HK-2 (cell line): Measurements from ENCODE around the gene EOLA2.
"Not testable (repeated sequence)": the region's sequence is repeated elsewhere in the genome, so short reads cannot be mapped to it uniquely, and the experiment has no call there.

Experiments
- DNase-seq: peaks from one replicate; pipeline ENCODE4 v3.0.0-alpha.2; 2018; ENCODE audit not compliant: unreplicated experiment

EOLA2 gene

DNA sequence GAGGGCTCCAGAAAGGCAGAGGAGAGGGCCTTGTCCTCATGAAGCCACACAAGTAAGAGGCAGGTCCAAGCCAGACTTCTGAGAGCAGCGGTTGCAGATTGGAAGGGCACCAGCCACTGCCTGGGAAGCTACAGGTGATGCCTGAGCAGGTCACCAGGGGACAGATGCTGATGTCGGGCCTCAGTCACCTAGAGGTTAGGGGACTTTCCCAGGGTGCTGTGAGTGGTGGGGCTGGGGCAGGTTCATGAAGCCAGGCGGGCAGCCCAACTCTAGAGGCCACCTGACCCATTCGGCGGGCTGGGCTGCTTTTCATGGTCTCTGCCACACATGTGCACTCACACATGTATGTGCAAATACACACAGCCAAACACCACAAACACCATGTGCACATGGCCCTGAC is 5.3 kb downstream of the EOLA2 start:
- DNase-seq, result not testable (repeated sequence)

DNA sequence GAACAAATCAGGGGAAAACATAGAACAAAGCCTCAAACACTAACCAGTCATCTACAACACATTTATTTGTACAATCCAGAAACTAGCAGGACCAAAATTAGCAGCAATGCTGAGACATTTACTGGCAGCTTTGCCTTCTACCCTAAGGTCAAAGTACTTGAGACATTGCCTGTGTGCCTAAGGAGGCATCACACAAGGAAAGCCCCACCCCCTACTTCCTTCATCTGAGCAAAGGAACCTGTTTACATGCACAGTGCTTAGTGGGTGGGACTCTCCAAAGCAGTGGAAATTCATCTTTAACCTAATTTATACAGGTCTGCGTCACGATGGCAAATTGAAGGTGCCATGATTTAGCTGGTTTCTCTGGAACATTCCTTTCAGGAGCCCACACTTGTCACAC is 6.1 kb downstream of the EOLA2 start:
- DNase-seq, result not testable (repeated sequence)

DNA sequence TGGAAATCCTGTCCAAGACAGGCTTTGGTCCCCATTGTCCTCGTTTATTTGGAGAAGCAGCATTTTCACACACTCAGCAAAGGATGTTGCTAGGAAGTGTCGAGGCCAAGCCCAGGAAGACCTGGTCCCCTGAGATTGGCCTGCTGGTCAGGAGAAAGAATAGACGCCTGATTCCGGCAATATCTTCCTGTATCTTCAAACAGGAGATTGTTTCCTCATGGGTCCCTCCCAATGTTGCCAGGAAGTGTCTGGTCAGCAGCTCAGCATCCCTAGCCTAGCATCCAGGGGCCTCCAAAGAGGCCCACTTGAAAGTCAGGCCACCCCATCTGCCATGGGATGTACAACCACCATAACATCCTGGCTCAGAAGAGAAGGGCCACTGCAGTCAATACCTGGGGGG is 6.9 kb downstream of the EOLA2 start:
- not testable (repeated sequence) for DNase-seq

DNA sequence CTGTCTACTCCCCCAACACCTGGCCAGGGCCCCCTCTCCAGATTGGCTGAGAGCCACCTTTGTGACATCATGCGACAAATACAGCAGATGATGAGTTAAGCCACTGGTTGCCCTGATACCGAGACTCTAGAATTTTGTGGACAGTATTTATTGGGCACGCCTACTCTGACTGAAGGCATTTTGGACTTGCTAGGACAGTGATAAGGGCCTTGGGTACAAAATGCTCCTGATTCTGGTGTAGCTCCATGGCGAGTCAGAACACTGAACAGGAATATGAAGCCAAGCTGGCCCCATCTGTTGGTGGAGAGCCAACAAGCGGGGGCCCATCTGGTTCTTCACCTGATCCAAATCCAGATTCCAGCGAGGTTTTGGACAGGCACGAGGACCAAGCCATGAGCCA is 8.9 kb downstream of the EOLA2 start, which contains the start of gene HSFX4:
Gene HSFX4, plus strand, starts transcription at position 174 of the 400 bp plus-strand sequence. Its CDS starts 72 bp downstream, at position 246.
- DNase-seq, result not testable (repeated sequence)

DNA sequence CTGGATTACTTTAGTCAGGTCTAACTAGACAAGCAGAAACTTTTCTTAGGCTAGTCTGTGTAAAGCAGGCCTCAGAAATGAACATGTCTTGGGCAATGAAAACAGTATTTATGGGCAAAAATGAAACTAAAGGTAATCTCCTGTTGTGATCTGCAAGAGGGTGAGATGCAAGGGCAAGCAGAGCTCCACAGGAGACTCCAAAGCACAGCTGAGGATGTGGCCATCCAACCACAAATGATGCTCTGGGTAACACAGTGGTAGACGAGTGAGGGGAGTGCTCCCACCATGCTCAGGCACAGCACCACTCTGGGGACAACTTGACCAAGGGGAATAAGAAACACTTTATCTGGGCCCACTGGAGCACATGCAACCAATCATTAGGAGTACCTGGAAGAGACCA is 9.7 kb downstream of the EOLA2 start:
- DNase-seq, result not testable (repeated sequence)

DNA sequence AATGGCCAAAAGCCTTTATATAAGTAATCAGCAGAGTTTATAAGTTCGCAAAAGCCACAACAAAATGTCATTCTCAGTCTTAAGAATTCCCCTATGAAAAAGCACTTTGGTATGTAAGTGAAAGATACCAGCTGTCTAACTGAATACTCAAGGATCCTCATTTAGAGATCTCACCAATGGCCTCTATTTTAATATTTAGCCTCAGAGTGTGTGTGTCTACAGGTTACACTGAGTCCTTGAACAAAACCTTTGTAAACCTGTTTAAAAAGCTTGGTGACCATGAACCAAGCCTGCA is 10.4 kb downstream of the EOLA2 start:
- DNase-seq, result not testable (repeated sequence)

DNA sequence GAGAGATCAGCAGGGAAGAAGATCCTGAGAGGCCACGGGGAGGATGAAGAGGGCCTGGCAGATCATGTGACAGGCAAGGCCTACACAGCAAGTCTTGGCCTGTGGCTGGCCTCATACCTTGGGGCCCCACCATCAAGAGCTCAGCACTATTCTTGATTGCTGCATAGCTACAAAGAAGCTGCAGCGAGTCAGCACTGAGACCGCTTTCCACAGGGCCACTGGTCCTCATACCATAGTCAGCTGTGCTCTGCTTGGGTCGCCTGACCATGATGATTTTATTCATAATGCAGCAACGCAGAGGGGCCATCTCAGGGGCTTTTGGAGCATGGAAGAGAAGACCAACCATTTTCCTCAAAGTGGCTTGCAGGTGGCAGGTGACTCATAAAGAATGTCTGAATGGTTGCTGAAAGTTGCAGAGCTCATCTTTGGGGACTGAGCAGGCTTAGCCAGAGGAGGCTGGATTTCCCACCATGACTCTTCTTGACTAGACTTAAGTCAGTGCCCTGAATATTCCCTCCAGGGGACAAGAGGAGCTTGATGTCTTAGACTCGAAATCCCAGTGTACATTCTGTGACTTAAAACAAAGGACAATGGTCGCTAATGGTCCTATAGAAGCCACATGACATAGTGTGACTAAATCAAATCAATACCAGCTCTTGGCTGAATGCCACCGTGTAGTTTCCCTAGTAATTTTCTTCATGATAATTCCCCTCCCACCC is 10.9 kb downstream of the EOLA2 start:
- not testable (repeated sequence) for DNase-seq

DNA sequence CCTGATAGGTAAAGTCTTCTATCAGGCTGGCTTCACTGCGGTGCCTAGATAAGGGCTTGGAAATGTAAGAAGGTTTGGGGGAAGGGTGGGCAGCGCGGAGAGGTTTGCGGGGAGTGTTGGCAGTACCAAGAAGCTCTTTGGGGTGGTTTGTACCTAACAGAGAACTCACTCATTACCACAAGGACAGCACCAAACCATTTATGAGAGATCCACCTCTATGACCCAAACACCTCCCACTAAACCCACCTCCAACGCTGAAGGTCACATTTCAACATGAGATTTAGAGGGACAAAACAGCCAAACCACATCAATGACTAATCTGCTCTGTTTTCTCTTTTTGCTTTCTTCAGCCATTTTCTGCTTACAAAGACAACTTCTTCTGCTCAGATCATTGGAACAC is 13.9 kb downstream of the EOLA2 start:
- not testable (repeated sequence) for DNase-seq

DNA sequence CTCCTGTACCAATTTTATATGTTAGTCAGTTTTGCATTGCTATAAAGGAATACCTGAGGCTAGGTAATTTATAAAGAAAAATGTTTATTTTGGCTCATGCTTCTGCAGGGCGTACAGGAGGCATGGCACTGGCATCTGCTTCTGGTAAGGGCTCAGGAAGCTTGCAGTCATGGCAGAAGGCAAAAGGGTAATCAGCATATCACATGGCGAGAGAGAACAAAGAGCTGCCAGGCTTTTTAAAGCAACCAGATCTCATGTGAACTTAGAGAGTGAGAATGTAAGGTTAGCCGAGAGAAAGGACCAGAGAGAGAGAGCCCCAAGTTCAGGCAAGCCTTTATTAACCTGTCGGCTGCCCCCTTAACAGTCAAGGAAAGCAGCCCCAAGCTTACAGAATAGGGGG is 14.5 kb downstream of the EOLA2 start:
- not testable (repeated sequence) for DNase-seq

DNA sequence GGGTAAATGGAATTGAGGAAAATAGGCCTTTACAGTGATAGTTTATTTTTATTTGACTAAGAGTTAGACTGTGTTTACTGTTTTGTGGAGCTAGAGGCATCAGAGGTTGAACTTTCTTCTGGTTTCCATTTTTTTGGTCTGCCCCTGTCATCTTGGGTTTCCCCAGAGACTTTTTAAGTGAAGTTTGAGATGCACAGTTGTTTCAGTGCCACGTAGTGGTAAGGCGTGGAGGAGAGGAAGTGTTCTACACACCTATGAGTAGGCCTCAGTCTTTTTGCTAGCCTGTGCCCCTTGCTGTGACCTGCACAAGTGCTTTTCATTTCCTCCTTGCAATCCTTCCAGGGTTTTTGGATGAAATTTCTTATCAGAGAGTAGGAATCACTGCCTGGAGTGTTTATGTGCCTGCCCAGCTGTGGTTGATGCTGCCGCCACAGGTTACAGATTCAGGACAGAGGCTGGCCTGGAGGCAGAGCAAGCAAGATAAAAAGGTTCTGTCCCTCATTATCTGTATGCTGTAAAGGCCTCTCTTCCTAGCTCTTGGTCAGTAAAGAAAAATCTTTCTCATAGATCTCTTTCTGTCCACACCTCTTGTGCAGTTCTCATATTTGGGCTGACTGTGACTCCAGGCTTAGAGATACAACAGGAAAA is 21.4 kb downstream of the EOLA2 start:
- no peak for DNase-seq

DNA sequence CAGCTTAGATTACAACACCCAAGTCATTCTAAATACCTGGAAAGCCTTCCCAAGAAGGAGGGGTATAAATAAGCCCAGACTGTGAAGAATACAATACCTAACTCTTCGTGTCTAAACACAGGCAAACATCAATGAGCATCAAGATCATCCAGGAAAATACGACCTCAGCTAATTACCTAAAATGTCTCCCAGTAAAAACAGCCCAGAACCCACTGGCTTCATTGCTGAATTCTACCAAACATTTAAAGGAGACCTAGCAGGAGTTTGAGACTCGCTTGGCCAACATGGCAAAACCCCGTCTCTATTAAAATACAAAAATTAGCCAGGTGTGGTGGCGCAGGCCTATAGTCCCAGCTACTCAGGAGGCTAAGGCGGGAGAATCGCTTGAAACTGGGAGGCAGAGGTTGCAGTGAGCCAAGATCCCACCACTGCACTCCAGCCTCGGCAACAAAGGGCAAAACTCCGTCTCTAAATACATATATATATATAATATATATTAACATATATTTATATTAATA is 28.1 kb downstream of the EOLA2 start:
- no peak for DNase-seq

DNA sequence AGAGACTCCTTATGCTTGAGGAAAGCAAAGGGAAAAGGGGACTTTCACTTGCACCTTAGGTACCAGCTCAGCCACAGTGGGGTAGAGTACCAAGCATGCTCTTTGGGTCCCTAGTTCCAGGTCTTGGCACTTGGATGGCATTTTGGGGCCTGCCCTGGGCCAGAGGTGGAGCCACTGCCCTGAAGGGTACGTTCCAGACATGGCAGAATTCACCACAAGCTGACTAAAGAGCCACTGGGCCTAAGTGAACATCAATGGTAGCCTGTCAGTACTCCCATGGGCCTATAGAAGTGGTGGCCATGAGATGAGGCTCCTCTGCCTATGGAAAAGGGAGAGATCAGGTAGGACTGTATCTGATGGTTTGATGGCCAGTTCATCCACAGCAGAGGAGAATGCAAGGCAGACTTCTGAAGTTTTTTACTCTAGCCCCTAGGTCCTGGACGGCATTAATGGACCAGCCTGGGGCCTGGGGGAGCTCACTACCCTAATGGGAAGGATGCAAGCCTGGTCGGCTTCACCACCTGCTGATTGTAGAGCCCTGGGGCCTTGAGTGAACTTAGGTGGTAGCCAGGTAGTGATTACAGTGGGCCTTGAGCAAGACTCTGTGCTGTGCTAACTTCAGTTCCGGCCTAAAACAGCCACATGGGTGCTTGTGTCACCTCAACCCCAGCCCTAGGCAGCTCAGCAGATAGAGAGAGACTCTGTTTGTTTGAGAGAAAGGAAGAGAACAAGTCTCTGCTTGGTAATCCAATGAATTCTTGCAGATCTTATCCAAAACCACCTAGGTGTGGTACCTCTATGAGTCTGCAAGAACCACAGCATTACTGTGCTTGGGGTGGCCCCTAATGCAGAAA is 28.7 kb downstream of the EOLA2 start:
- DNase-seq, result no peak

DNA sequence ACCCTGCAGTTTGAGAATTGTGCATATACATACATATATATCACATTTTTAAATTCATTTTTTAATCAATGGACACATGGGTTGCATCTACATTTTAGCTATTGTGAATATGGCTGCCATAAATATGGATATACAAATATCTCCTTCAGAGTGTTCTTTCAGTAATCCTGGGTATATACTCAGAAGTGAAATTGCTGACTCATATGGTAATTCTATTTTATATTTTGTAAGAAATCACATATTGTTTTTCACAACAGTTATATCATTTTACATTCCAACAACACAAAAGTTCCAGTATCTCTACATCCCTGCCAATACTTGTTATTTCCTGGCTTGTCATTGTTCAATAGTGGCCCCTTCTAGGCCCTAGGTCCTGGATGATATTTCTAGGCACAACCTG is 29.6 kb downstream of the EOLA2 start:
- no peak for DNase-seq

DNA sequence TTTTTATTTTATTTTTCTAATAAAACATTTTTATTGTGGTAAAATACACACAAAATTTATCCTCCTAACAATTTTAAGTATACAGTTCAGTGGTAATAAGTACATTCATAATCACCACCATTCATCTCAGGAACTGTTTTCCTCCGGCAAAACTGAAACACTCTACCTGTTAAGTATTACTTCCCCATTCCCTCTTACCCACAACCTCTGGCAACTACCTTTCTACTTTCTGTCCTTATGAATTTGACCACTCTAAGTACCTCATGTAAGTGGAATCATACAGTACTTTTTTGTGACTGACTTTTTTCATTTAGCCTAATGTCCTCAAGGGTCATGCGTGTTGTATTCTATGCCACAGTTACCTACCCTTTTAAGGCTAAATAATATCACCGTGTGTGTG is 30.0 kb downstream of the EOLA2 start:
- DNase-seq, result no peak

DNA sequence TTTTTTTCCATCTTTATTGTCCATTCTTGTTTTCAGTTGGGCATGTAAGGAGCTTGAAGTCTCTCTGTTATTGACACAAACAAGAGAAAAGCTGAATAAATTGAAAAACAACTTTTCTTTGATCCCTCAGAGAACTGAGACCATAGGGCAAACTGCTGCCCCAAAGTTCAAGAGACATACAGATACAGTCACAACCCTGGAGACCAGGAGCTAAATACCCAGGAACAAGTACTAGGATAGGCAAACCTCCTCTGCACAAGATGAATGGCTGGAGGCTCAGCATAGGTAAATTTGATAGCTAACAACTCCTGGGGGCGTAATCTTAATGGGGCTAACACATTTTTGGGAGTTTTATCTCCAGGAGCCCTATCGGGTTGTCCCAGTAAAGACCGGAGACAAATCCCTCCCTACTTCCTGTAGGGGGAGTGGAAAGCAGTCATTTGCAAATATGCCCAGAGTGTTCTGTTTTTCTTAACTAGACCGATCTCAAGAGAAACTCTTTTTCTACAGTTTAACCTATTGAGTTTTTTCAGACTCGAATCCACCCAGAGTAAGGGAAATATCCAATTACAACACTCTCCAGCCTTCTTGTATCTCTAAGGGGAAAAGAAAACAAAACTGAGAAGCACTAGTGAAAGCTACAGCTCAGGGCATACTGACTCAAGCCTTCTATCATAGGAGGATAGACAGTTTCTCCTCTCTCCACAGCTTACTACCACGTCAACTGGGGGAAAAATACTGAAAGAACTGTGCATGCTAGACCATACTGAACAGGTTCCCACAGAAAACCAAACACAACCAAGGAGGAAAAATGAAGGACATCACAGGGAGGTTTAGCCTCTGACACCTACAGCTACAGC is 34.2 kb downstream of the EOLA2 start:
- peak; percentile 0 for DNase-seq

DNA sequence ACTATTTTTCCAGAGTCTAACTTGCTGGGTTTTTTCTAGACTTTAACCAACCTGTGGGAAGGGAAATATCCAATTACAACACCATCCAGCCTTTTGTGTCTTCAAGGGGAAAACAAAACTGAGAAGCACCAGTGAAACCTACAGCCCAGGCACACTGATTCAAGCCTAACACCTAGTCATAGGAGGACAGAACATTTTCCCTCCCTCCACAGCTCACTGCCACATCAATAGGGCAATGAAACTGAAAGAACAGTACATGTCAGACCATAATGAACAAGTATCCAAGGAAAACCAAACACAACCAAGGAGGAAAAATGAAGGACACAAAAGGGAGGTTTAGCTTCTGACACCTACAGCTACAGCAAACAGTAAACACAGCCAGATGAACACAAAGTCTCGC is 39.7 kb downstream of the EOLA2 start:
- no peak for DNase-seq

DNA sequence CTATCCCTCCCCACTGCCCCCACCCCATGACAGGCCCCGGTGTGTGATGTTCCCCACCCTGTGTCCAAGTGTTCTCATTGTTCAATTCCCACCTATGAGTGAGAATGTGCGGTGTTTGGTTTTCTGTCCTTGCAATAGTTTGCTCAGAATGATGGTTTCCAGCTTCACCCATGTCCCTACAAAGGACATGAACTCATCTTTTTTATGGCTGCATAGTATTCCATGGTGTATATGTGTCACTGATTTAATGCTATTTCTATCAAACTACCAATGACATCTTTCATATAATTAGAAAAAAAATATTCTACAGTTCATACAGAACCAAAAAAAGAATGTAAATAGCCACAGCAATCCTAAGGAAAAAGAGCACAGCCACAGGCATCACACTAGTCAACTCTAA is 47.5 kb downstream of the EOLA2 start:
- not testable (repeated sequence) for DNase-seq
